NCI-H524 treated with DMSO at 0.1 percent for 48 hours (cell line): ENCODE results near the gene CYTH3.
"Not testable (repeated sequence)": the region's sequence is repeated elsewhere in the genome, so short reads cannot be mapped to it uniquely, and the experiment has no call there.

ENCODE experiments used
- DNase-seq: peaks from one replicate; lab custom pipeline; 2025; lab: John Stamatoyannopoulos, UW

The CYTH3 gene

GRCh38 chr7:6232116-6232515 is 40.3 kb downstream of the CYTH3 start:
- no peak for DNase-seq

GRCh38 chr7:6231184-6231583 is 41.2 kb downstream of the CYTH3 start:
- DNase-seq = no peak

GRCh38 chr7:6229284-6229683 is 43.1 kb downstream of the CYTH3 start:
- DNase-seq = not testable (repeated sequence)

- no peak for DNase-seq
Observed at GRCh38 chr7:6228361-6229229, 43.8 kb downstream of the CYTH3 start.

- no peak for DNase-seq
Observed at GRCh38 chr7:6227294-6227846, 45.1 kb downstream of the CYTH3 start.

GRCh38 chr7:6226194-6226799 is 46.1 kb downstream of the CYTH3 start:
- no peak for DNase-seq

- DNase-seq = peak; percentile 28
Observed at GRCh38 chr7:6223411-6223810, 49.0 kb downstream of the CYTH3 start.

GRCh38 chr7:6223010-6223409 is 49.4 kb downstream of the CYTH3 start:
- not testable (repeated sequence) for DNase-seq

- no peak for DNase-seq
Observed at GRCh38 chr7:6221340-6222319, 50.8 kb downstream of the CYTH3 start.

GRCh38 chr7:6218329-6218728 is 54.1 kb downstream of the CYTH3 start:
- DNase-seq = no peak

- no peak for DNase-seq
Observed at GRCh38 chr7:6212008-6212407, 60.4 kb downstream of the CYTH3 start.

GRCh38 chr7:6210621-6211372 is 61.6 kb downstream of the CYTH3 start:
- no peak for DNase-seq

- no peak for DNase-seq
Observed at GRCh38 chr7:6209340-6209739, 63.1 kb downstream of the CYTH3 start.

GRCh38 chr7:6208573-6209328 is 63.7 kb downstream of the CYTH3 start:
- no peak for DNase-seq

- no peak for DNase-seq
Observed at GRCh38 chr7:6205971-6206660, 66.3 kb downstream of the CYTH3 start.

GRCh38 chr7:6203381-6203780 is 69.0 kb downstream of the CYTH3 start:
- DNase-seq = no peak

- no peak for DNase-seq
Observed at GRCh38 chr7:6202117-6202516, 70.3 kb downstream of the CYTH3 start.

GRCh38 chr7:6200971-6201370 is 71.5 kb downstream of the CYTH3 start:
- DNase-seq = no peak

- DNase-seq = no peak
Observed at GRCh38 chr7:6198689-6199595, 73.5 kb downstream of the CYTH3 start.
